Measurements from ENCODE around the gene DLG3. TPM values are rescaled to one million over a fixed set of nuclear protein-coding genes. Genes with fewer than 3 reads are reported as not detected.
"Not testable (repeated sequence)": the region's sequence is repeated elsewhere in the genome, so short reads cannot be mapped to it uniquely, and the experiment has no call there.

DLG3 gene
- polyA plus RNA-seq, 2 donors, result 13.8 to 19.0 TPM

DNA sequence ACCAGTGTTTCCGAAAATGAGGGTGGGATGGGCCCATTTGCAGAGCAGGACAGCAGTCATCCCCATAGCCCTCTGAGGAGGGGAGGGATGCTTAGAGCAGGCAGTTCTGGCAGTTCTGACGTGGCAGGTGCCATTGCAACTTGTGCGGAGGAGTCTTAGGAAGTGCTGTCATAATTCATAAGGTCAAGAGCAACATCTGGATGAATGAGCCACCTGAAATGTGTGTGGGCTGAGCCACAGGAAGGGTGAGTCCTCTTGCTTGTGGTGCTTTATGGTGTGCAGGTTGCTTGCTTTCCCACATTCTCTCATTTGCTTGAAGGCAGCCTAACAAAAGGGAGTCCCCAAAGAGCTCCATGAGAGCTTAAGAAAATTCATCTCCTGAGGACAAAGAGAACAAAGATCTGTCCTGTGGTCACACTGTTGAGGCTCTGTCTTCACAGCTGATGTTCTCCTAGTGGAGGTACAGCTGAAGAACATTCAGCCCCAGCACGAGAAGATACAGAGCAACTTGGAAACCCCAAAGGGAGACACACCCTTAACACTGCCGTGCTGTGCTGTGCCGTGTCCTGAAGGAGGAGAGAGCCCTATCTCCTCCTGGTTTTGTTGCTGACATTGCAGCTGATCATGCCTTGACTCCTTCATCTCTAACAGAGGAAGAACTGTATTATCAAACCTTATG lies 60.3 kb downstream of the DLG3 start:
- Histone ChIP-seq H3K4me1 (ENCODE audit: control insufficient read depth in 2 of 2, insufficient read depth in 2 of 2, low read length in 1 of 2) (no peaks in the 10 kb centered on the region), H3K27me3 (ENCODE audit: control insufficient read depth in 1 of 2, insufficient read depth in 2 of 2, low read length in 2 of 2) (no peaks in the 10 kb centered on the region), H3K9me3 (ENCODE audit: control insufficient read depth in 2 of 2, insufficient read depth in 1 of 2, low read depth in 1 of 2, low read length in 1 of 2) (no peaks in the 10 kb centered on the region), H3K4me3 (ENCODE audit: low read depth in 1 of 2, low read length in 2 of 2) (no peak overlapping the region), H3K36me3 (ENCODE audit: control insufficient read depth in 2 of 2, insufficient read depth in 2 of 2, low read length in 1 of 2) (peaks cover 0 to 15% of the 10 kb centered on the region in 2 donors), H3K27ac (ENCODE audit: low read depth in 2 of 2, low read length in 1 of 2) (no peak overlapping the region)
- WGBS, 2 donors, result 65 to 69% methylated on average over 6 of the region's 6 CpGs

DNA sequence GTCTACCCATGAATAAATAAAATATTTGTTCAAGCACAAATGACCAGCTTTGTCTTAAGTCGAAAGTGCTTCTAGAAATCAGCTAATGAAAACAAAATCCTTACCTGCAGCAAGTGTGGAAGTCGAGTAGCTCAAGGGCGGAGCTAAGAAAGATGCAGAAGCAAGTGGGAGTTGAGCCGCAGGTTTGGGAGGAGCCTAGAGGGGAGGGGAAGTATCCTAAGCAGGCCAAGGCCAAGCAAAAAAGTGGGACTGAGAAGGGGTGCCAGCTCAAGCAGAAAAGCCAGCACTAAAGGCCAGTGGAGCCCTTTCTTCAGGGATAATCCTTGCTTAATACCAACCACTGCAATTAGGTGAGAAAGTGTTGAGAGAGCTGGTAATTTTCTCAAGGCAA lies 60.8 kb downstream of the DLG3 start:
- Histone ChIP-seq H3K4me3 (ENCODE audit: low read depth in 1 of 2, low read length in 2 of 2) (no peak overlapping the region), H3K4me1 (ENCODE audit: control insufficient read depth in 2 of 2, insufficient read depth in 2 of 2, low read length in 1 of 2) (no peaks in the 10 kb centered on the region), H3K36me3 (ENCODE audit: control insufficient read depth in 2 of 2, insufficient read depth in 2 of 2, low read length in 1 of 2) (peaks cover 0 to 15% of the 10 kb centered on the region in 2 donors), H3K9me3 (ENCODE audit: control insufficient read depth in 2 of 2, insufficient read depth in 1 of 2, low read depth in 1 of 2, low read length in 1 of 2) (no peaks in the 10 kb centered on the region), H3K27me3 (ENCODE audit: control insufficient read depth in 1 of 2, insufficient read depth in 2 of 2, low read length in 2 of 2) (no peaks in the 10 kb centered on the region), H3K27ac (ENCODE audit: low read depth in 2 of 2, low read length in 1 of 2) (no peak overlapping the region)
- 44 to 67% methylated on average over 4 of the region's 4 CpGs for WGBS, 2 donors

DNA sequence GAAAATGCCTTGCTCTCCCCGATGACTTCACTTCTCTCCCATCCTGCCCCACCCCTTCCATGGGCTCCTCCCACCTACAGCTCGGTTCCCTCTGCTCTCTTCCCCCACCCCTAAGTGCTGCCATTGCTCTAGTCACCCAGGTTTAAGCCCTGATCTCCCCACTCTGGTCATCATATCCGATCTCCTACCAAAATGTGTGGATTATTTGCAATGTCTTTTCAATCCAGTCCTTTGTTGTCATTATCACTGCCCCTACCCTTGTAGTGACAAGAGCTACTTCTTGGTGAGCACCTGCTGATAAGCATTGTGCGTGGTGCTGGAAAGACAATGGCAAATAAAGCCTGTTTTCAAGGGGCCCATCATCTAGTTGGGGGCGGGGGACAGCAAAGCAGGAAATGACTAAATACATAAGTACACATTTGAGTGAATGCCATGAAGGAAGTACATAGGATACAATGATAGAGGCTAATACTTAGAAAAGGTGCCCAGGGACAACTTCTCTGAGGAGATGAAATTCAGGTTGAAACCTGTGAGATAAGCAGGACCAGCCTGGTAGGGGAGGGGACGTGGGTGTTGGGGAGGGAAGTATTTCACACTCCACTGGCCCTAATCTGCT lies 63.8 kb downstream of the DLG3 start:
- H3K36me3 ChIP-seq (ENCODE audit: control insufficient read depth in 2 of 2, insufficient read depth in 2 of 2, low read length in 1 of 2), result peaks cover 0 to 4% of the 10 kb centered on the region in 2 donors
- 36% methylated on average over 6 of the region's 6 CpGs for WGBS, 2 donors

DNA sequence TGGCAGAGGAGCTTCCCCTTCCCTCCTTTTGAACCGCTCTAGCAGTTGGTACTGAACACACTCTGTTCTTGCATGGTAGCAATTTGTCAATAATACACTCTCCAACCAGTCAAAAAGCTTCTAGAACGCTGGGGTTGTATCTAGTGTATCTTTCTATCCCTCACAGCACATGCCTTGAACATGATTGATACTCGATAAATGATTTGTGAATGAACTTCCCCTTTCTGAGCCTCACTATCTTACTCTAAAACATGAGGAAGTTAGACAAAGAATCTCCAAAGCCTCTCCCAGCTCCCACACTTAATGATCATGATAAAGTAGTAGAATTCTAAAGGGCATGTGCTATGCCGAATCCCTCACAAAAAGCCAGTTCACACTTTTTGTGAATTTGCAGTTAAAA lies 64.4 kb downstream of the DLG3 start:
- Histone ChIP-seq H3K4me1 (ENCODE audit: control insufficient read depth in 2 of 2, insufficient read depth in 2 of 2, low read length in 1 of 2) (no peaks in the 10 kb centered on the region), H3K36me3 (ENCODE audit: control insufficient read depth in 2 of 2, insufficient read depth in 2 of 2, low read length in 1 of 2) (no peaks in the 10 kb centered on the region), H3K27ac (ENCODE audit: low read depth in 2 of 2, low read length in 1 of 2) (no peak overlapping the region), H3K9me3 (ENCODE audit: control insufficient read depth in 2 of 2, insufficient read depth in 1 of 2, low read depth in 1 of 2, low read length in 1 of 2) (peaks cover 0 to 3% of the 10 kb centered on the region in 2 donors), H3K27me3 (ENCODE audit: control insufficient read depth in 1 of 2, insufficient read depth in 2 of 2, low read length in 2 of 2) (no peaks in the 10 kb centered on the region), H3K4me3 (ENCODE audit: low read depth in 1 of 2, low read length in 2 of 2) (no peak overlapping the region)
- 49 to 66% methylated on average over 4 of the region's 4 CpGs for WGBS, 2 donors

More for the DNA sequence above, 63.8 kb downstream of the DLG3 start:
- H3K4me3 ChIP-seq (ENCODE audit: low read depth in 1 of 2, low read length in 2 of 2), result no peak overlapping the region
- peaks cover 0 to 3% of the 10 kb centered on the region in 2 donors for H3K9me3 ChIP-seq (ENCODE audit: control insufficient read depth in 2 of 2, insufficient read depth in 1 of 2, low read depth in 1 of 2, low read length in 1 of 2)
- no peaks in the 10 kb centered on the region for H3K4me1 ChIP-seq (ENCODE audit: control insufficient read depth in 2 of 2, insufficient read depth in 2 of 2, low read length in 1 of 2)
- H3K27ac ChIP-seq (ENCODE audit: low read depth in 2 of 2, low read length in 1 of 2), result no peak overlapping the region
- H3K27me3 ChIP-seq (ENCODE audit: control insufficient read depth in 1 of 2, insufficient read depth in 2 of 2, low read length in 2 of 2), result no peaks in the 10 kb centered on the region

DNA sequence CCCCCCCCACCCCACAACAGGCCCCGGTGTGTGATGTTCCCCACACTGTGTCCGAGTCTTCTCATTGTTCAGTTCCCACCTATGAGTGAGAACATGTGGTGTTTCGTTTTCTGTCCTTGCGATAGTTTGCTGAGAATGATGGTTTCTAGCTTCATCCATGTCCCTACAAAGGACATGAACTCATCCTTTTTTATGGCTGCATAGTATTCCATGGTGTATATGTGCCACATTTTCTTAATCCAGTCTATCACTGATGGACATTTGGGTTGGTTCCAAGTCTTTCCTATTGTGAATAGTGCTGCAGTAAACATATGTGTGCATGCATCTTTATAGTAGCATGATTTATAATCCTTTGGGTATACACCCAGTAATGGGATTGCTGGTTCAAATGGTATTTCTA lies 70.6 kb downstream of the DLG3 start:
- H3K4me3 ChIP-seq (ENCODE audit: low read depth in 1 of 2, low read length in 2 of 2); H3K4me1 ChIP-seq (ENCODE audit: control insufficient read depth in 2 of 2, insufficient read depth in 2 of 2, low read length in 1 of 2); H3K9me3 ChIP-seq (ENCODE audit: control insufficient read depth in 2 of 2, insufficient read depth in 1 of 2, low read depth in 1 of 2, low read length in 1 of 2); H3K27ac ChIP-seq (ENCODE audit: low read depth in 2 of 2, low read length in 1 of 2); H3K27me3 ChIP-seq (ENCODE audit: control insufficient read depth in 1 of 2, insufficient read depth in 2 of 2, low read length in 2 of 2); H3K36me3 ChIP-seq (ENCODE audit: control insufficient read depth in 2 of 2, insufficient read depth in 2 of 2, low read length in 1 of 2): not testable (repeated sequence)
- WGBS, 2 donors, result 92 to 96% methylated on average over 4 of the region's 4 CpGs

DNA sequence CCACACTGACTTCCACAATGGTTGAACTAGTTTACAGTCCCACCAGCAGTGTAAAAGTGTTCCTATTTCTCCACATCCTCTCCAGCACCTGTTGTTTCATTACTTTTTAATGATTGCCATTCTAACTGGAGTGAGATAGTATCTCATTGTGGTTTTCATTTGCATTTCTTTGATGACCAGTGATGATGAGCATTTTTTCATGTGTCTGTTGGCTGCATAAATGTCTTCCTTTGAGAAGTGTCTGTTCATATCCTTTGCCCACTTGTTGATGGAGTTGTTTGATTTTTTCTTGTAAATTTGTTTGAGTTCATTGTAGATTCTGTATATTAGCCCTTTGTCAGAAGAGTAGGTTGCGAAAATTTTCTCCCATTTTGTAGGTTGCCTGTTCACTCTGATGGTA lies 71.1 kb downstream of the DLG3 start:
- H3K4me3 ChIP-seq (ENCODE audit: low read depth in 1 of 2, low read length in 2 of 2); H3K9me3 ChIP-seq (ENCODE audit: control insufficient read depth in 2 of 2, insufficient read depth in 1 of 2, low read depth in 1 of 2, low read length in 1 of 2); H3K4me1 ChIP-seq (ENCODE audit: control insufficient read depth in 2 of 2, insufficient read depth in 2 of 2, low read length in 1 of 2); H3K36me3 ChIP-seq (ENCODE audit: control insufficient read depth in 2 of 2, insufficient read depth in 2 of 2, low read length in 1 of 2); H3K27ac ChIP-seq (ENCODE audit: low read depth in 2 of 2, low read length in 1 of 2); H3K27me3 ChIP-seq (ENCODE audit: control insufficient read depth in 1 of 2, insufficient read depth in 2 of 2, low read length in 2 of 2): not testable (repeated sequence)
- 79 to 95% methylated on average over 1 of the region's 1 CpG for WGBS, 2 donors

DNA sequence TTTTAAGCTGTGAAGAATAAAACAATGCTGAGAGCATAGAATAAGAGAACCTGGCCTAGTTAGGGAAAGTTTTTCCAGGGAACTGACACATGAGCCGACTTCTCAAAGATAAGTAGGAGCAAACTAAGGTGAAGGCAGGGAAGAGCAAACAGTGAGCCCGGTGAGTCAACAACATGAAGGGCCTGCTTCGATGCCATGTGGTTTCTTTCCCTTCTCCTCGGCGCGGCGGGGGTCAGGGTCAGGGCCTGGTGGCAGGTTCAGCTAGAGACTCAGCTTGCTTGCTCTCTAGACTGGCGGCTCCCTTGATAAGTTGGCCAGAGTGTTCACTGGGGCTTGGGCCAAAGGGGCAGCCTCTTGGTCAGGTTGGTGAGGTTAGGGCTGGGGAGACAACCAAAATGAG lies 81.1 kb downstream of the DLG3 start:
- H3K9me3 ChIP-seq (ENCODE audit: control insufficient read depth in 2 of 2, insufficient read depth in 1 of 2, low read depth in 1 of 2, low read length in 1 of 2), result peaks cover 0 to 3% of the 10 kb centered on the region in 2 donors
- H3K27ac ChIP-seq (ENCODE audit: low read depth in 2 of 2, low read length in 1 of 2), result no peak overlapping the region
- no peak overlapping the region for H3K4me3 ChIP-seq (ENCODE audit: low read depth in 1 of 2, low read length in 2 of 2)
- no peaks in the 10 kb centered on the region for H3K4me1 ChIP-seq (ENCODE audit: control insufficient read depth in 2 of 2, insufficient read depth in 2 of 2, low read length in 1 of 2)
- 60 to 73% methylated on average over 8 of the region's 8 CpGs for WGBS, 2 donors
- H3K36me3 ChIP-seq (ENCODE audit: control insufficient read depth in 2 of 2, insufficient read depth in 2 of 2, low read length in 1 of 2), result no peaks in the 10 kb centered on the region
- no peaks in the 10 kb centered on the region for H3K27me3 ChIP-seq (ENCODE audit: control insufficient read depth in 1 of 2, insufficient read depth in 2 of 2, low read length in 2 of 2)

DNA sequence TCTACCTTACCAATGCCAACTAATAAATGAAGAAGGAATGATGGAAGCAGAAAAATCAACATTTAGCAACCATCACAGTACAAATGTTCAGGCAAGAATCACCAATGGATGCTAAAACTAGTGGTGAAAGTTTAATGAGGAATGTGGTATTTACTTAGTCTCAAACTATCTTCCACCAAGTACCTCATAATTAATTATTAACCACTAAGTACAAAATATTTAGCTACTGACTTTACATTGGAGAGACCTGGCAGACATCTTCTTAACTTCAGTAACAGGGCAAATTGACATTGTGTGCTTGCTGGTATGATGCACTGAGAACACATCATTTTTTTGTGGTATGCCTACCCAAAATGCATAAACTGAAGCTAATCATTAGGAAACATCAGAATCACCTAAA lies 82.4 kb downstream of the DLG3 start:
- H3K4me1 ChIP-seq (ENCODE audit: control insufficient read depth in 2 of 2, insufficient read depth in 2 of 2, low read length in 1 of 2), result no peaks in the 10 kb centered on the region

DNA sequence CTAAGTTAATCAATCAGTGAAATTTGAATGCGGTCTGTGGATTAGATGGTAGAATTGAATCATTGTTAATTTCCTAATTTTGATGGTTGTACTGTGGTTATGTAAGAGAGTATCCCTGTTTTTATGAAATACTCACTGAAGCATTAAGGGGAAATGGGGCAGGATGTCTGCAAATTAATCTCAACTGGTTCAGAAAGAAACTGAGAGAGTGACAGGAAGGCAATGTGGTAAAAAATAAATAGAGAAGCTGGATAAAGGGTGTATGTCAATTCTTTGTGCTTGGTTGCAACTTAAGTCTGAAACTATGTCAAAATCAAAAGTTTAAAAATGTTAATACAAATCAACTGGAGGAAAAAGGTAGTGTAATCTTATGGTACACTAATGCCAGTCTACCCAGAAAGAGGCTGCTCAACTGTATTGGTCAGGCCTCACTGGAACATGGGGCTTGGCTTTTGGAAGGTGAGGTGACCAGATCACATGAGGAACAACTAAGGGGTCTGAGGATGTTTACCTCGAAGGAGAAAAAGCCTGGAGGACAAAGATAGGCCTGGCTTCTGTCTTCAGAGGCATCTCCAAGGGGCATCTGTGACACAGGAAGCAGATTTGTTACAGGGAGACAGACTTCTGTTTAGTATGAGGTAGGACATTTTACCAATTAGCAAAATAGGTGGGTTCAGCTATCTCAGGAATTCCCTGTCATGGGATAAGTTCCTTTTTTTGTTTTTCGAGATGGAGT lies 83.1 kb downstream of the DLG3 start:
- WGBS, 2 donors, result 52 to 70% methylated on average over 3 of the region's 3 CpGs

More for the DNA sequence above, 82.4 kb downstream of the DLG3 start:
- Histone ChIP-seq H3K9me3 (ENCODE audit: control insufficient read depth in 2 of 2, insufficient read depth in 1 of 2, low read depth in 1 of 2, low read length in 1 of 2) (no peaks in the 10 kb centered on the region), H3K27ac (ENCODE audit: low read depth in 2 of 2, low read length in 1 of 2) (no peak overlapping the region), H3K4me3 (ENCODE audit: low read depth in 1 of 2, low read length in 2 of 2) (no peak overlapping the region), H3K36me3 (ENCODE audit: control insufficient read depth in 2 of 2, insufficient read depth in 2 of 2, low read length in 1 of 2) (no peaks in the 10 kb centered on the region), H3K27me3 (ENCODE audit: control insufficient read depth in 1 of 2, insufficient read depth in 2 of 2, low read length in 2 of 2) (no peaks in the 10 kb centered on the region)

More for the DNA sequence above, 83.1 kb downstream of the DLG3 start:
- Histone ChIP-seq H3K36me3 (ENCODE audit: control insufficient read depth in 2 of 2, insufficient read depth in 2 of 2, low read length in 1 of 2) (no peaks in the 10 kb centered on the region), H3K4me3 (ENCODE audit: low read depth in 1 of 2, low read length in 2 of 2) (no peak overlapping the region), H3K9me3 (ENCODE audit: control insufficient read depth in 2 of 2, insufficient read depth in 1 of 2, low read depth in 1 of 2, low read length in 1 of 2) (no peaks in the 10 kb centered on the region), H3K27ac (ENCODE audit: low read depth in 2 of 2, low read length in 1 of 2) (no peak overlapping the region), H3K27me3 (ENCODE audit: control insufficient read depth in 1 of 2, insufficient read depth in 2 of 2, low read length in 2 of 2) (no peaks in the 10 kb centered on the region), H3K4me1 (ENCODE audit: control insufficient read depth in 2 of 2, insufficient read depth in 2 of 2, low read length in 1 of 2) (no peaks in the 10 kb centered on the region)
